Stimulated activated CD8-positive, alpha-beta memory T cell treated with anti-CD3 and anti-CD28 coated beads, Interleukin-4, amount 100 ng/mL, for 48 hours (primary cell): ENCODE measurements around the gene SPATC1L.

Experiments used
- DNase-seq: peaks from one replicate; pipeline ENCODE4 v3.0.0-alpha.2; 2020

The SPATC1L gene

DNA sequence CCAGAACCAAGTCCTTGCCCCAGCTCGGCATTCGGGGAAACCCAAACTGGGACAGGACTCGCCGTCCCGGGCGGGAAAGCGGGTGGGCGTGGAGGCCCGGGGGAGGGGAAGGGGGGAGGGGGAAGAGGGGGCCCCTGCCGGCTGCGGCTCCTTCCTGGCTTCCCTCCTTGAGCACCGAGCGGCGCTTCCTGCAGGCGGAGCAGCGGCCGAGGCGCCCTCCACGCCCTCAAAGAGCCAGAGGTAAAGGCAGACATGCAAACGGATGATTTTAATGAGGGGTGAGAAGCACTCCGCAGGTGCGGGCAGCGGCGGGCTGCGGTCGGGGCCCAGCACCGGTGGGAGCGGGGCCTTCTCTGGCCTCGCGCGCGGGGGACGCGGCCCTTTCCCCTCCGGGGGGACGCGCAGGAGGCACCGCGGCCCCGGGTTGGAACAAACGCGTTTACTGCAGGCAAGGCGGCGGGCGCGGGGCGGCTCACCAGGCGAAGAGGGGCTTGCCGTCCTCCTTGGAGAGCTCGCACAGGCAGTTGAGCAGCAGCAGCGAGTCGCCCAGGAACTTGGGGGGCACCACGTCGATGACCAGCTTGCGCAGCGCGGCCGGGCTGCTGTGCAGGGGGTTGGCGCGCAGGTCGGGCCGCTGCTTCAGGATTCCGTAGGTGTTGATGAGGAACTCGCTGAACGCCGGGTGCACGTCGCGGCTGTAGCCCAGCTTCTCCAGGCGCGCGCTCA lies 23.2 kb downstream of the SPATC1L start:
- DNase-seq: peak; percentile 25

DNA sequence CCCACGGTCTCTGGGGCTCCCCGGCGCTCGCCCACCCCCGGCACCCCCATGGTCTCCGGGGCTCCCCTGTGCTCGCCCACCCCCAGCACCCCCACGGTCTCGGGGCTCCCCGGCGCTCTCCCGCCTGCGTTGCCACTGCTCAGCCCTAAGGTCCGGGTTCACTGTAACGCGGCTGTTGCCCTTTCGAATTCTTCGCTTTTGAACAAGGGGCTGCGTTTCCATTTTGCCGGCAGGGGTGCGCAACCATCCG lies 23.7 kb downstream of the SPATC1L start:
- DNase-seq: no peak

DNA sequence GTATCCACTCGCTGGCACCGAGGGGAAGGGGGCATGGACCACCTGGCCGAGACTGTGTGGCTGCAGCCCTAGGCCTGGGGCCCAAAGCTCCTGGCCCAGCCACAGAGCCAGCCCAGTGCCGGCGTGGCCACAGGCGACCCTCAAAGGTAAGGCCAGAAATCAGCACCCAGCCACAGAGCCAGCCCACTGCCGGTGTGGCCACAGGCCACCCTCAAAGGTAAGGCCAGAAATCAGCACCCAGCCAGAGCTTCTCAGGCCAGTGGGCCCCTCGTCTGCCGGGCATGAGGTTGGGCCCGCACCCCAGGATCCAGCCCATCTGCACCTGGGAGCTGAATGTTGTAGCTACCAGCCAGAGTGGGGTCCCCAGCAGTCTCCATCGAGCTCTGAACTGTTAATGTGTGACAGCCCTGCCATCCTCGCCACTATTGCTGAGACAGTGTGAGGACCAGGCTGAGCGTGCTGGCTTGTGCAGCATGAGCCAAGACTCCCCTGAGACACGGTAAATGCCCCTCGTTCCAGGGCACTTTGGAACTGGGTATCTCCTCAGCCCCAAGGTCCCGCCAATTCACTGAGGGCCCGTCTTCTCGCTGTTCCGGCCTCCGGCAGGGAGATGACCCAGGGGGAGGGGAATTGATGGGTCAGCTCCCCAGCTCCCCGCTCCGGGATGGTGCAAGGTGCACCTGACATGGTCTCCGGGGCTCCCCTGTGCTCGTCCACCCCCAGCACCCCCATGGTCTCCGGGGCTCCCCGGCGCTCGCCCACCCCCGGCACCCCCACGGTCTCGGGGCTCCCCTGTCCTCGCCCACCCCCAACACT lies 24.2 kb downstream of the SPATC1L start:
- DNase-seq: peak; percentile 19

DNA sequence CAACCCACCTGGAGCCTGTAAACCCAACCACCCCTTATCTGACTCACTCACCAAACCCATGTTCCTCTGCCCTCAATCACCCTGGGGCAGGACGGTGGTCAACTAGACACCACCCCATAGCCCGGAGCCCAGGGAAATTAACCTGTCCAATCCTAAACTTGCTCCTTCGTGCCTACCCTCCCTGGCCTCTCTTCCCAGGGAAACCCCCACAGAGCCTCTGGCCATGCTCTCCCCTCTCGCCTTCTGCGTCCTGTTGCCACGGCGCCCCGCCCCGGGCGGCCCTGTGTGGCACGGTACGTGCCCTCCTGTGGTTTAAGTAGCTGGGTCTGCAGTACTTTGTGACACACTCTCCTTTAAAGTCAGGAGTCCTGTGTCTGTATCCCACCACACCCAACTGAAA lies 24.9 kb downstream of the SPATC1L start:
- peak; percentile 22 for DNase-seq

DNA sequence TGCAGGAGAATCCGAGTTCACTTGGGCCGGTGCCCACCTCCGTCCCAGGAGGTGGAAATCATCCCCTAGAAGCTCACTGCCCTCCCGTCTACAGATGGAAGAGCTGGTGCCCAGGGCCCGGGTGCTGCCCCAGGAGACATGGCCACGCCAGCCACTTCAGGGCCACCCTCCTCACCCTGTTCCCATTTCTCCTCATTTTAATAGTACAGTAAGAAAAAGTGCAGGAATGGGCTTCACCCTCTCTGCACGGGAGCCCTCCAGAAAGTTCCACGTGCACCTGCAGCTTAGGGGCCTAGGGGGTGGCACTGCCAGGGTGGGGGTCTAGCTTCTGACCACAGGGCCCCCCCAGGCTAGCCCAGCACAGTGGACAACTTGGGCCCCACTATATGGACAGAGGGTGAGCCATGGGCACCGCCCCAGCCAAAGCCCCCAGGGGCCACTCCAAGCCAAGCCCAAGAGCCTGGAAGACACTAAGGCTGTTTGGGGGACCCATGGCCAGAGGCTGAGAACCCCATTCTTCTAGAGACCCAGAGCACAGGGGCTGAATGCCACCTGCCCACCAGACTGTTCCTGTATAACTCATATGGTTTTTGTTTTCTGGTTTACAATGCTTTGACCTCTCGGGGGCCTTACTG lies 25.5 kb downstream of the SPATC1L start:
- peak; percentile 10 for DNase-seq

DNA sequence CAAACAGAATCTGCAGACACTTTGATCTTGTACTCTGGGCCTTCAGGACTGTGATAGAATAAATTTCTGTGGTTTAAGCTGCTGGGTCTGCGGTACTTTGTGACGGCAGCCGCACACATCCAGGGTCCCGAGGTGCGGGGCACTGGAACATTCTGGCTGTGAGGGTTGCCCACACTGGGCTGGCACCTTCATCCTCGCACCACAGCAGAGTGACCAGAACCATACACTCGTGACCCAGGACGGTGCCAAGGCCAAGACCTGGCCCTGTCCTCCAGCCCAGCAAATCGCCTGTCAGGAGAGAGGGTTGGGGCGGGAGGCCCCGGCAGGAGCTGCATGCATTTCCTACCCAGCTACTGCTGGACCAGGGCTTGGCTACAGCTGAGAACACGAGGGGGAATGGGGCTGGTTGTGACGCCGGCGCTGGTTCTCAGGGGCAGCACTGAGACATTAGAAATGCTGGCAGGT lies 26.2 kb downstream of the SPATC1L start:
- peak; percentile 10 for DNase-seq

DNA sequence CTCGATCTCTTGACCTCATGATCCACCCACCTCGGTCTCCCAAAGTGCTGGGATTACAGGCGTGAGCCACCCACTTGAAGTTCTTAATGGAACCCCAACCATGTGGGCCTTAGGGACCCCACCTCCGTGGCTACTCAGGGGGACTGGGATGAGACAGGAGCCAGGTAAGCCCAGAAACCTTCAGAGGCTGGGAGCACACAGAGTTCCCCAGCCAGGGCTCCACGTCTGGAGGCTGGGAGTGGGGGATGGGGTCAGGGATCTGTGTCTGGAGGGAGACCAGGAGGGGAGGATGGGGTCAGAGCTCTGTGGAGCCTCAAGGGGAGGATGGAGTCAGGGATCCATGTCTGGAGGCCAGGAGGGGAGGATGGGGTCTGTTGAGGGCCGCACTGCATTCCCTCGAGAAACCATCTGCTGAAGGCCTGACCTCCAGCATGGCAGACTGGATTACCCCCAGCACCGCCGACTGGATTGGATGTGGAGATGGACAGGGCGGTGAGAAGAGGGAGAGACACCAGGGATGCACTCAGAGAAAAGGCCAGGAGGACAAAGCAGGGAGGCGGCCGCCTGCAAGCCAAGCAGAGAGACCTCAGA lies 26.8 kb downstream of the SPATC1L start:
- peak; percentile 13 for DNase-seq

DNA sequence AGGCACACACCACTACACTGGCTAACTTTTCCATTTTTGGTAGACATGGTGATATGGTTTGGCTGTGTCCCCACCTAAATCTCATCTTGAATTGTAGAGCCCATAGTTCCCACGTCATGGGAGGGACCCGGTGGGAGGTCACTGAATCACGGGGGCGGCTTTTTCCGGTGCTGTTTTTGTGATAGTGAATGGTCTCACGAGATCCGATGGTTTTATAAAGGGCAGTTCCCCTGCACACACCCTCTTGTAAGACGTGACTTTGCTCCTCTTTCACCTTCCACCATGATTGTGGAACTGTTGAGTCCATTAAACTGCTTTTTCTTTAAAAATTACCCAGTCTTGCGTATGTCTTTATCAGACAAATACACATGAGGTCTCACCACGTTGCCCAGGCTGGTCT lies 27.6 kb downstream of the SPATC1L start:
- peak; percentile 21 for DNase-seq

DNA sequence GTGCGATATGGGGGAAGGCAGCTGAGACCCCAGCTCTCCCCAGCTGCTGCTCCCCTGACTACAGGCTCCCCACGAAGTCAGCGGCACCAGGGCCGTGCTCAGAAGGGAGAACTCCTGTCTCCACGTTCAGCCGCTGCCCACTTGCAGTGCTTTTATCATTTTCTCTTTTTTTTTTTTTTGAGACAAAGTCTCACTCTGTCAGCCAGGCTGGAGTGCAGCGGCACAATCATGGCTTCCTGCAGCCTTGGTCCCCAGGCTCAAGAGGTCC lies 27.9 kb downstream of the SPATC1L start:
- DNase-seq: no peak

DNA sequence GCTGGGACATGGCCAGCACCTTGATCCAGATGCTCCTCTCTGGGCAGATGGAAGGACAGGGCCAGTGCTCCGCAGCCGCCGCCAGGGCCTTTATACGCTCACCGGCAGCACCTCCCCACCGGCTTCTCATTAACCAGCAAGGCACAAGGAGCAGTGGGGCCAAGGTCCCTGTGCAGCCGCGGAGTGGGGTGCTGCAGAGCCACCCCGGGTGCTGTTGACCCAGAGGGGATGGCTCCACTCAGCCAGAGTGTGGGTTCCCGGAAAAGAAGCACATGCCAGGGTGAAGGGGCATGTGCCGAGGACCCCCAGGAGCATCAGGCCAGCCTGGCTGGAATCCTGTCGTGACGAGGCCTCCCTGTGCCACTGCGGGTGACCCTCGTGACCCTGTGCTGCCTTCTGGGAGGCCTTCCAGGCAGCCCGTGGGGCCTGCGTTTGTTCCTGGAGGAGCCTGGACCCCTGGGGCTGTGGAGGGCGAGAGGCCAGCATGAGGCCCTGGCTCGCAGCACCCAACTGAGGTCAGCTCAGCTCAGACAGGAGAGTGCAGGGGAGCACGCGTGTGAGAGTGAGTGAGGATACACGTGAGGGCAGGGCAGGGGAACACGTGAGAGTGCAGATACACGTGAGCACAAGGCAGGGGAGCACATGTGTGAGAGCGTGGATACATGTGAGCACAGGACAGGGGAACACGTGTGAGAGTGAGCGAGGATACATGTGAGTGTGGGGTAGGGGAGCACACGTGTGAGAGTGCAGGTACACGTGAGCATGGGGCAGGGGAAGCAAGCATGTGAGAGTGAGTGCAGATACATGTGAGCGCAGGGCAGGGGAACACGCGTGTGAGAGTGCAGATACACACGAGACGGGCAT lies 28.5 kb downstream of the SPATC1L start, which contains the start of gene FTCD:
TSS of gene FTCD (minus strand) at position 66 of the 864 bp plus-strand sequence. CDS start at position 10, 56 bp downstream.
- no peak for DNase-seq

DNA sequence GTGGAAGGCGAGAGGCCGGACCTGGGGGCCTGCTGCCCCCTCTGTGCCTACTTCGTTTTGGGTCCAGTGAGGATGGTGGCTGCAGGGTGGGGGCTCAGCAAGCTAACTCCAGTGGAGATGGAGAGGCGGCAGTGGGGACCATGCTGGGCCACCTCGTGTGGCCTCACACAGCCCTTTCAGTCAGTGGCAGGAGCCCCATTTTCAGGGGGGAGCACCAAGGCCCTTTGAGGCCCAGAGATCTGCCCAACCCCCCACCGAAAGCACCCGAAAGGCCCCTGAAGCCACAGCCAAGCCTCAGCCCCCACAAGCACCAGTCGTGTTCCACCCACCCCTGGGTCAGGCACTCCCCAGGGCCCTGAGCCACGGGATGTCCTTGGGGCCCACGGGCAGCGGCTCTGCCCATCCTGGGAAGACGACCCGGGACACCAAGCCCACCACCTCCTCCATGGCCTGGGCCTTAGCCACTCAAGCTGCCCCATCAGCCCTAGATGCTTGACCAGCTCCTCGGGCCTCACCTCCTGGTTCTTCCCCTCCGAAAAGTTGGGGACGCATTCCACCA lies 29.2 kb downstream of the SPATC1L start:
- peak; percentile 20 for DNase-seq

DNA sequence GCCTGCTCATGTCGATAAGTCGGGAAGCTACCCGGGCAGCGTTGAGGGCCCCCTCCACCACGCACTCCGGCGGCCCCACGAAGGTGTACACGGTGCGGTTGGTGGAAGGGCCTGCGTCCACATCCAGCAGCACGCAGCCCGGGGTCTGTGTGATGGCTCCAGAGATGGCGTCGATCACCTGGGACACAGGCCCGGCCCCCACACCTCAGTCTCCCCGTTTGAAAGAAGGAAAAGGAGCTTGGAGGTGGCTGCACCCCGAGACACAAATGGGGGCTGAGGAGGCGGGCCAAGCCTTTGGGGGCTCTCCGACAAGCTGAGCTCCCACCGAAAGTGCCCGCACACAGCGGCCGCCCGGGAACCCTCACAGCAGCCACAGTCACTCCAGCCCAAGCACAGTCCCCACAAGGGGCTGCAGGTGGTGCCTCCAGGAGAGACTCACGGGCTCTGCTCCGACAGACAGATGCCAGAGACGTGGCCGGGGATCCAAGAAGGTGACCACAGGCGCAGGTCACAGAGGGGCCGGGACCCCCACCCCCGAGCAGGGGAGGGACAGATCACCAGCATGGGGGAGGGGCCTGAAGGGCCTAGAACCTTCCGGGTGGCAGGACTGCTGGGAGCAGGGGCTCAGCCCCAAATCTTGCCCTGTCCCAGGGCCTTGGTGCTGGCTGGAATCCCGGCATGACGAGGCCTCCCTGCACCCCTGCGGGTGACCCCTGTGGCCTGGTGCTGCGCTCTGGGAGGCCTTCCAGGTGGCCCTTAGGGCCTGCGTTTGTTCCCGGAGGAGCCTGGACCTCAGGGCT lies 29.9 kb downstream of the SPATC1L start:
- DNase-seq: peak; percentile 19

DNA sequence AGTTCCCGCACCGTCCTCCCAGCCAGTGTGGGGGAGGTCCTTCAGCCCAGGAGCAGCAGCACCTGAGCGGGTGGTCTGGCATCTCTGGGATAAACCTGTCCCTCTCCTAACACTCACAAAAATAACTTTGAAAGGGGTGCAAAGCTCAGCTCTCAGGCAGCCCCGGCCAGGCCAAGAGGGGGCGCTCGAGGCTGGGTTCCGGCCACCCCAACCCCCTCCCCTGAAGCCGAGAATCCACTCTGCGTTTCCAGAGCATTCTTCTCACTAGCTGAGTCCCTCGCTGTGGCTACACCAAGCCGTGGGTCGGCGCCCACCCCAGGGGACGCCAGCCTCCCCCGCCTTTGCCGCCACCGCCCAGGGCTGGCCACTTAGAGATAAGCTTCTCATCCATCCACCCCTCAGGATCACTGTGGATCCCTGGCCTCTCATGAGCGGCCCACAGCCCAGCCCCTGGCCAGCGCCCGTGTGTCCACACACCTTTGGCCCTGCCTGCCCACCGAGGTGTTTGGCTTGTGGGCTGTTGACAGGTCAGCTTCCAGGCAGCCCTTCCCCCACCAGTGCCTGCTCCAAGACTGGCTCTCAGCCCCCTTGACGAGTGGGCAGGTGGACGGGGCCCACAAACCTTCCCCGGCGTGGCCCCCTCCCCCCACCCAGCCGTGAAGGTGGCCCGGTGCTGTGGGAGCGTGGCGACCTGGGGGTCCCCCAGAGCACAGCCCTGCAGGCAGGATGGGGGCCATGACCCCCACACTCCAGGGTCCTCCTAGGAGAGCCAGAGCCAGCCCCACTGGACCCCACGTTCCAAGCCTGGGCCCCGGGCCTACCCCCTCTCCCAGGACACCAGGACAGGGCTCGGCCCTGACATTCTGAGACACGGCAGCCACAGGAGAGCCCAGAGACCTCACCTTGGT lies 30.8 kb downstream of the SPATC1L start:
- peak; percentile 83 for DNase-seq

DNA sequence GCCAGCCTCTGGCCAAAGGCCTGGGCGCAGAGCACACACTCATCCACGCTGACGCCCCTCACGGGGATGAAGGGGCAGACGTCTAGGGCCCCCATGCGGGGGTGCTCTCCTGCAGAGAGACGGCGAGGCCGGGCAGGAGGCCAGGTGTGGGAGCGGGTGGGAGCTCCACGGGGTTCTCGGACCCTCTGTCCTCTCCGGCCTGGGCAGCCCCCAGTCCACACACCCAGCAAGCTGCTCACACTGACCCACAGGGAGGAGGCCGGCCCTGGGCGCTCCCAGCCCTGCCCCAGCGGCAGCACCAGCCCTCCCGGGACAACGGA lies 31.4 kb downstream of the SPATC1L start:
- DNase-seq: no peak

DNA sequence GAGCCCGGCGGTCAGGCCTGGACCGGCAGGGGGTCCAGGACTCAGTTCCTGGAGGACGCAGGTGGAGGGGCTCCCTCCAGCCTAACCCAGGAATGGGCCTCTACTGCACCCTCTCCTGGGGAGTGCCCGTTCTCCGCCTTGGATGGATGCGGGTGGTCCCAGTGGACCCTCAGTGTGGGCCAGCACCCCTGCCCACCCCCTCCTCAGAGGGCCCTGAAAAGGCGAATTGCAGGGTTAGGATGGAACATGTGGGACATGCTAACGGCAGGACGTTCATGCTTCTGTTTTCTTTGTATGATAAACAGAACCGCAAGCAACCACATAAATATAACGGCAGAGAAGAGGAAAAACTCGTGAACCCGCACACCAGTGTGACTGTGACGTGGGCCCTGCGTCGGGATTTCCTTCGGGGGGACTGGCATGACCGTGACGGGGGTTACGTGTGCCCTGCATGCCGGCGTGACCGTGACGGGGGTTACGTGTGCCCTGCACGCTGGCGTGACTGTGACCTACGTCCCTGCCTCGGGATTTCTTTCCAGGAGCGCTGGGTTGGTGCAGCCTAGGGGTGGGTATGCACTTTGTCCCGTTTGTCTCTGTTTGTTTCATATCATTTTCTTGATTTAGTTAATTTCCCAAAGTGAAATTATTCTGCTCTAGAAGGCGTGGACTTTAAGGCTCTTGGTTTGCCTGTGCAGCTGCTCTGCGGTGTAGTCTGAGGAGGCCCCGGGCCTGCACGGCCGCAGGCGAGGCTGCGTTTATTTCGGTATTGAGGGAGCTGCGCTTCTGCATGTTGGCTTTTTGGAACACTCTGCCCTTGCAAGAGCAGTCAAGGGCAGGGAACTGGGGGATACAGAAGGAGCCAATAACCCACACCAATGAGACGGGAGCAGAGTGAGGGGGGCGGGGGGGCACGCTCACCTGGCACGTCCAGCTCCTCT lies 32.0 kb downstream of the SPATC1L start:
- no peak for DNase-seq

DNA sequence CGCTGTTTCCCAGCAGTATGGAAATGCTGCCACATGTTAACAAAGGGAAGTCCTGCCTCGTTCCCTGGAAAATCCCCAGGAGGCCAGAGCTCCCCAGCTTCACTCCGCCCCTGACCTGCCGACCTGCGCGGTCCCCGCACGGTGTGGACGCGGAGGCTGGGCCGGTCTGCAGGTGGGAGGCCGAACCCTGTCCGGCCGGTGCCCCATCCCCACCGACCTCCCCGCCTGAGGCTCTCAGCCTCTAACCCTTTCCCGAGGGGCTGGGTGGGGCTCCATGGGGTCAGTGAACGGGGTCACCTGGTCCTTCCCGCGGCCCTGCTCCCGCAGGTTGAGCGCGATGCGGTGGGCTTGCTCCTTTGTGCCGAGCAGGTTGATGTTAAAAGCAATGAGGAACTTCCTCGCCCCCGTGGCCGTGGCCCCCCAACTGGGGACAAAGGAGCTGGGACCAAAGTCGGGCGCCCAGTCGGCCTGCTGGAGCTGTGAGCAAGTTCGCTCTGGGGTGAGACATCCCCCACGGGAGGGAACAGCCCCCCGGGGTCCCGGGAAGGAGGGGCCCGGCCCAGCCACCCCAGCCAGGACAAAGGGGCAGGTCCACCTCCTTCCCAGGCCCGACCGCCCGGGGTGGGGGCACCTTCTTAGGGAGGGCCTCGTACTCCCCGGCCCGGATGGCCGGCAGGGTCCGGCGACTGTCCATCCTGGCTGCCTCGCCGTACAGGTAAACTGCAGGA lies 32.8 kb downstream of the SPATC1L start:
- DNase-seq: no peak

DNA sequence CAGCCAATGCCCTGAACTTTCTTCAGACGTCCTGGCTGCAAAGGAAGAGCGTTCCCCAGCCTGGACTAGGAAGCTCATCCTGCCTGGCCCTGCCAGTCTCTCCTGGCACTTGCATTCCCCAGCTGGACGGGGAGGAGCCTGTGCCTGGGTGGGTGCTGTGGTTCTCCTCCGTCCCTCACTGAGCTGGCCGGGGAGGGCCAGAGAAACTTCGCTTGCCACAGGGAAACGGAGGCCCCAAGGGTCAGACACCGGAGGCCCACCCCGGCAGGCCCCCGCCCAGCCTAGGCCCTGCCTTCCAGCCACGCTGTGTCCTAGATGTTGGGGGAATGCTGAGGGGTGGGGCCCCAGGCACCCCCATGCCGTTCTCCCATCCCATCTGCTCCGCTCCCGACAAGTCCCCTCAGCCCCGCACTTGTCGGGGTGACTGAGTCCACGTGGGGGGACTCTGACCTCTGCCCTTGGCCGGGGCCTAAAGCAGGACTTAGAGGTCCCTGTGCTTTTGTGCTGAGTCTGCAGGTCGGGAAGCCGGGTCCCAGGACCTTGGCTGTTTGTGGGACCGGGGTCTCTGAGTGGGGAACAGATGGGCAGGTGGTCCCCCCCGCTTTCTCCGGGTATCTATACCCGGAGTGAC lies 33.7 kb downstream of the SPATC1L start:
- DNase-seq: no peak

DNA sequence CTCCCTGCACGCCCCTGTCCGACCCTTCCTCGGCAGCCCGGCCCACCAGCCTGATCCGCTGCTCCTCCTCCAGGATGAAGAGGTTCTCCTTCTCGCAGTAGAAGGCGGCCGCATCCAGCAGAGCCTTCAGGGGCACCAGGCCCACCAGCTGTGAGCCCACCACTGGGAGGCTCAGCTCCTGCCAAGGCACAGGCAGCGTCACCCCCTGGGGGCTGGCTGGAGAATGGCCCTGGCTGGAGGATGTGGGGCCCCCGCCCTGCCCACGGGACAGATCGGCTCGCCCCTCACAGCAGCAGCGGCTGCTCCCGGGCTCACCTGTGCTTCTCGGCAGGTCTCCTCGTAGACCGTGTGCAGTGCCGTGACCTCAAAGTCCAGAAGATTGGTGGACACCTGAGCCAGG lies 34.2 kb downstream of the SPATC1L start:
- DNase-seq: no peak
